Liver (tissue), 9 donors: ENCODE results near the gene TRAPPC3L. TPM values are rescaled to one million over a fixed set of nuclear protein-coding genes. Genes with fewer than 3 reads are reported as not detected.

ENCODE experiments used
- DNase-seq: peaks from one replicate; pipeline ENCODE4 v3.0.0-alpha.2; 2017; ENCODE audit warnings: low spot score
- H3K27ac ChIP-seq, 2 donors: one replicate each; pipeline ENCODE4 v1.7.0; 2013; ENCODE audit warnings: inconsistent platforms in 2 of 2, low read length in 2 of 2, control low read depth in 1 of 2, low read depth in 1 of 2, mild to moderate bottlenecking in 1 of 2
- H3K27me3 ChIP-seq, 4 donors: one replicate each; pipeline versions ENCODE4 v1.6.1 to v1.7.0; 2013; ENCODE audit warnings: low read length in 3 of 4, inconsistent platforms in 1 of 4, mild to moderate bottlenecking in 1 of 4, moderate library complexity in 1 of 4; ENCODE audit not compliant: control insufficient read depth in 4 of 4, insufficient read depth in 4 of 4
- H3K36me3 ChIP-seq, 4 donors: one replicate each; pipeline versions ENCODE4 v1.6.1 to v1.7.0; 2013; ENCODE audit warnings: low read length in 3 of 4, mild to moderate bottlenecking in 3 of 4, low read depth in 1 of 4, moderate library complexity in 1 of 4; ENCODE audit not compliant: control insufficient read depth in 4 of 4, insufficient read depth in 3 of 4
- H3K4me1 ChIP-seq, 4 donors: one replicate each; pipeline versions ENCODE4 v1.6.1 to v1.7.0; 2013; ENCODE audit warnings: low read length in 3 of 4, mild to moderate bottlenecking in 3 of 4, moderate library complexity in 1 of 4; ENCODE audit not compliant: control insufficient read depth in 4 of 4, insufficient read depth in 4 of 4
- H3K4me3 ChIP-seq, 3 donors: one replicate each; pipeline versions ENCODE4 v1.6.1 to v1.7.0; 2013; ENCODE audit warnings: low read length in 3 of 3, control low read depth in 1 of 3, low read depth in 1 of 3, mild to moderate bottlenecking in 1 of 3
- H3K9ac ChIP-seq, 2 donors: one replicate each; pipeline ENCODE4 v1.7.0; 2013; ENCODE audit warnings: low read length in 2 of 2, mild to moderate bottlenecking in 2 of 2, moderate library complexity in 2 of 2, control low read depth in 1 of 2, low read depth in 1 of 2
- H3K9me3 ChIP-seq, 4 donors: one replicate each; pipeline versions ENCODE4 v1.6.1 to v1.7.0; 2013; ENCODE audit warnings: low read length in 3 of 4; ENCODE audit not compliant: control insufficient read depth in 4 of 4
- ATF3 ChIP-seq: IDR thresholded peaks from 2 replicates; pipeline ENCODE4 v1.6.1; 2016; ENCODE audit warnings: antibody characterized with exemption
- CTCF ChIP-seq: fragments of 150-350 bp; IDR thresholded peaks from 2 replicates; pipeline ENCODE4 v1.5.1; 2017; ENCODE audit warnings: improper control_type of control experiment, low read depth, low read length; ENCODE audit not compliant: missing input control
- EGR1 ChIP-seq, 2 donors: IDR thresholded peaks; 2 replicates each; pipeline ENCODE4 v1.6.1; 2016 to 2018; ENCODE audit warnings: antibody characterized with exemption in 2 of 2, low read depth in 2 of 2
- FOXA1 ChIP-seq: IDR thresholded peaks from 2 replicates; pipeline ENCODE4 v1.6.1; 2016; ENCODE audit warnings: antibody characterized with exemption
- FOXA2 ChIP-seq: IDR thresholded peaks from 2 replicates; pipeline ENCODE4 v1.6.1; 2016; ENCODE audit warnings: antibody characterized with exemption
- GABPA ChIP-seq, 2 donors: IDR thresholded peaks in 1 of 2; conservative IDR thresholded peaks in 1 of 2; 2 replicates each; pipeline ENCODE4 v1.6.1; 2016; ENCODE audit warnings: antibody characterized with exemption in 2 of 2, mild to moderate bottlenecking in 1 of 2, moderate library complexity in 1 of 2
- HNF4A ChIP-seq, 2 donors: conservative IDR thresholded peaks; 2 replicates each; pipeline ENCODE4 v1.6.1; 2016; ENCODE audit warnings: antibody characterized with exemption in 2 of 2, mild to moderate bottlenecking in 2 of 2
- HNF4G ChIP-seq: IDR thresholded peaks from 2 replicates; pipeline ENCODE4 v1.6.1; 2016; ENCODE audit warnings: antibody characterized with exemption
- JUND ChIP-seq, 2 donors: IDR thresholded peaks; 2 replicates each; pipeline ENCODE4 v1.6.1; 2016; ENCODE audit warnings: antibody characterized with exemption in 2 of 2
- NR2F2 ChIP-seq: IDR thresholded peaks from 2 replicates; pipeline ENCODE4 v1.6.1; 2016; ENCODE audit warnings: antibody characterized with exemption
- RAD21 ChIP-seq, 2 donors: IDR thresholded peaks; 2 replicates each; pipeline ENCODE4 v1.6.1; 2016; ENCODE audit warnings: antibody characterized with exemption in 2 of 2, mild to moderate bottlenecking in 2 of 2
- REST ChIP-seq: IDR thresholded peaks from 2 replicates; pipeline ENCODE4 v1.6.1; 2016; ENCODE audit warnings: antibody characterized with exemption, mild to moderate bottlenecking
- RXRA ChIP-seq, 2 donors: IDR thresholded peaks; 2 replicates each; pipeline ENCODE4 v1.6.1; 2017 to 2018; ENCODE audit warnings: antibody characterized with exemption in 2 of 2, mild to moderate bottlenecking in 1 of 2
- SP1 ChIP-seq: IDR thresholded peaks from 2 replicates; pipeline ENCODE4 v1.6.1; 2018; ENCODE audit warnings: antibody characterized with exemption, mild to moderate bottlenecking
- TAF1 ChIP-seq: conservative IDR thresholded peaks from 2 replicates; pipeline ENCODE4 v1.6.1; 2016; ENCODE audit warnings: antibody characterized with exemption, mild to moderate bottlenecking
- YY1 ChIP-seq: IDR thresholded peaks from 2 replicates; pipeline ENCODE4 v1.6.1; 2016; ENCODE audit warnings: antibody characterized with exemption, mild to moderate bottlenecking
- ZBTB33 ChIP-seq: IDR thresholded peaks from 2 replicates; pipeline ENCODE4 v1.6.1; 2016; ENCODE audit warnings: antibody characterized with exemption
- WGBS: extraction: QIAGEN DNeasy Blood & Tissue Kit; methylation state at CpG from one replicate; pipeline ENCODE4 v1.1.7; 2013; 5-methylcytosine and 5-hydroxymethylcytosine counted together
- polyA plus RNA-seq, 2 donors: library from polyadenylated mRNA; stranded (reverse) in 1 of 2; unstranded in 1 of 2; fragments of 200-250 nt in 1 of 2; fragments of >200 nt in 1 of 2; fragmentation: Nextera tagmentation in 1 of 2; extraction: Ambion mirVana in 1 of 2; gene quantifications; one replicate each; pipeline versions ENCODE4 v1.2.1 to v1.2.3, GENCODE V29; 2013 to 2015
- total RNA-seq, 2 donors: library from RNA; depleted of rRNA; stranded (reverse); fragments of >200 nt; gene quantifications; one replicate each; pipeline ENCODE4 v1.2.3, GENCODE V29; 2014
- TF ChIP-seq, protein P1 (sequence below): IDR thresholded peaks from 2 replicates; pipeline ENCODE4 v1.6.1; 2016; ENCODE audit warnings: antibody characterized with exemption
- donor health status: healthy.
- donor health status: healthy.
- donor health status: healthy.
- donor health status: healthy.
- donor health status: healthy.

Gene TRAPPC3L
- total and polyA plus RNA-seq, 4 donors = 0.08 to 0.21 (median 0.16) TPM

- TF ChIP-seq ZBTB33 (no peak), RAD21 (IDR thresholded peaks at IDR 0.05) (no peak), TAF1 (no peak), SP1 (no peak), FOXA2 (no peak), ATF3 (no peak), FOXA1 (no peak)
Measured at GRCh38 chr6:116450769-116451740, 94.4 kb downstream of the TRAPPC3L start (continued).

DNA sequence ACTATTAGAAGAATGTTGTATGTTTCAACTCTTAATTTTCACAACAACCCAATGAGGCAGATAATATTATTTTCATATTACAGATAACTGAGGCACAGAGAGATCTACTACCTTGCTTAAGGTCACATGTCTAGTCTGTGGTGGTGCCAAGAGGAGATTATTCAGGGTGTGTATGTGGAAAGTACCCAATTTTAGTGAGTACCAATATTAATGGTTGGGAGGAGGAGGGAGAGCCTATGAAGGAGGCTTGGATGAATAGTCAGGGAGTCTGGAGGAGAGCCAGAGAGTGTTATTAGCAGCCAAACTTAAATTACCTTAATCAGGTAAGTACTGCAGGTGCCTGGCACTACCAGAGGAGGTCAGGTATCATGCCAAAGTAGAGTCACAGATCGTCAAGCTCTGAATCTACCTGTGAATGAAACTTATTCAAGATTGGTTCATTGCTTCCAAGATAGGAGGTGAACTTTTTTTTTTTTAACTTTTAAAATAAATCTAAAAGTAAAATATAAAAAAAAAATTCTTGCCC lies 95.2 kb downstream of the TRAPPC3L start:
- Histone ChIP-seq H3K27ac (no peak overlapping the region), H3K4me3 (no peak overlapping the region), H3K4me1 (peaks cover 0 to 9% (median 0%) of the 10 kb centered on the region in 4 donors), H3K9ac (no peak overlapping the region), H3K9me3 (no peaks in the 10 kb centered on the region), H3K27me3 (no peaks in the 10 kb centered on the region), H3K36me3 (no peaks in the 10 kb centered on the region)
- TF ChIP-seq ATF3 (no peak), YY1 (no peak), NR2F2 (no peak), HNF4G (no peak), TAF1 (no peak), GABPA (IDR thresholded peaks at IDR 0.05 in 1 of 2, conservative IDR thresholded peaks at IDR 0.05 in 1 of 2) (no peak), CTCF (no peak), FOXA1 (no peak), HNF4A (conservative IDR thresholded peaks at IDR 0.05) (no peak), FOXA2 (no peak), RXRA (IDR thresholded peaks at IDR 0.05) (no peak), EGR1 (IDR thresholded peaks at IDR 0.05; ENCODE audit: low read depth in 2 of 2) (no peak), REST (no peak), SP1 (no peak), JUND (IDR thresholded peaks at IDR 0.05) (no peak), RAD21 (IDR thresholded peaks at IDR 0.05) (no peak), ZBTB33 (no peak)
- TF ChIP-seq, protein P1, sequence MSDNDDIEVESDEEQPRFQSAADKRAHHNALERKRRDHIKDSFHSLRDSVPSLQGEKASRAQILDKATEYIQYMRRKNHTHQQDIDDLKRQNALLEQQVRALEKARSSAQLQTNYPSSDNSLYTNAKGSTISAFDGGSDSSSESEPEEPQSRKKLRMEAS = no peak
- no peak for DNase-seq
- WGBS = 80% methylated on average over 1 of the region's 1 CpG
